ENCODE results near the gene LDB1.

GRCh38 chr10:102150970-102151773 lies 31.0 kb upstream of the LDB1 start:
- TF ChIP-seq, protein P1, sequence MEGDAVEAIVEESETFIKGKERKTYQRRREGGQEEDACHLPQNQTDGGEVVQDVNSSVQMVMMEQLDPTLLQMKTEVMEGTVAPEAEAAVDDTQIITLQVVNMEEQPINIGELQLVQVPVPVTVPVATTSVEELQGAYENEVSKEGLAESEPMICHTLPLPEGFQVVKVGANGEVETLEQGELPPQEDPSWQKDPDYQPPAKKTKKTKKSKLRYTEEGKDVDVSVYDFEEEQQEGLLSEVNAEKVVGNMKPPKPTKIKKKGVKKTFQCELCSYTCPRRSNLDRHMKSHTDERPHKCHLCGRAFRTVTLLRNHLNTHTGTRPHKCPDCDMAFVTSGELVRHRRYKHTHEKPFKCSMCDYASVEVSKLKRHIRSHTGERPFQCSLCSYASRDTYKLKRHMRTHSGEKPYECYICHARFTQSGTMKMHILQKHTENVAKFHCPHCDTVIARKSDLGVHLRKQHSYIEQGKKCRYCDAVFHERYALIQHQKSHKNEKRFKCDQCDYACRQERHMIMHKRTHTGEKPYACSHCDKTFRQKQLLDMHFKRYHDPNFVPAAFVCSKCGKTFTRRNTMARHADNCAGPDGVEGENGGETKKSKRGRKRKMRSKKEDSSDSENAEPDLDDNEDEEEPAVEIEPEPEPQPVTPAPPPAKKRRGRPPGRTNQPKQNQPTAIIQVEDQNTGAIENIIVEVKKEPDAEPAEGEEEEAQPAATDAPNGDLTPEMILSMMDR (IDR thresholded peaks at IDR 0.05) = no peak
- TF ChIP-seq ATF3 (CRISPR knock-in tag; conservative IDR thresholded peaks at IDR 0.05) (no peak), IRF1 (CRISPR knock-in tag; IDR thresholded peaks at IDR 0.05) (no peak), NR2C2 (CRISPR knock-in tag; IDR thresholded peaks at IDR 0.05) (no peak), ZNF416 (CRISPR knock-in tag; IDR thresholded peaks at IDR 0.05) (no peak), NFYB (CRISPR knock-in tag; conservative IDR thresholded peaks at IDR 0.05; ENCODE audit: low read depth) (no peak), CREB1 (CRISPR knock-in tag; IDR thresholded peaks at IDR 0.05) (no peak), MYBL2 (CRISPR knock-in tag; IDR thresholded peaks at IDR 0.05) (no peak)
- TF ChIP-seq, protein P2, sequence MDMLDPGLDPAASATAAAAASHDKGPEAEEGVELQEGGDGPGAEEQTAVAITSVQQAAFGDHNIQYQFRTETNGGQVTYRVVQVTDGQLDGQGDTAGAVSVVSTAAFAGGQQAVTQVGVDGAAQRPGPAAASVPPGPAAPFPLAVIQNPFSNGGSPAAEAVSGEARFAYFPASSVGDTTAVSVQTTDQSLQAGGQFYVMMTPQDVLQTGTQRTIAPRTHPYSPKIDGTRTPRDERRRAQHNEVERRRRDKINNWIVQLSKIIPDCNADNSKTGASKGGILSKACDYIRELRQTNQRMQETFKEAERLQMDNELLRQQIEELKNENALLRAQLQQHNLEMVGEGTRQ (CRISPR knock-in tag; IDR thresholded peaks at IDR 0.05) = no peak

All from WTC11 (cell line).